GM12878 (cell line): ENCODE data around the gene CDCA3. TPM values are rescaled to one million over a fixed set of nuclear protein-coding genes. Genes with fewer than 3 reads are reported as not detected.

Experiments used
- ATAC-seq: fragments of 200-7000 bp; cut with Tn5 transposase; 3 replicates; pipeline ENCODE4 v1.9.1; 2020; ENCODE audit warnings: mild to moderate bottlenecking, moderate library complexity
- BruUV-seq: library from RNA; stranded (reverse); fragments of 400-500 nt; replicated peaks from 2 replicates; lab custom pipeline; 2021; lab: Mats Ljungman, UMichigan
- CTCF ChIA-PET: fragments of 300-600 bp; sonication (Branson Sonifier 250); formaldehyde crosslinking; extraction: SDS; loops from one replicate; lab custom pipeline; 2021; ENCODE audit warnings: inconsistent platforms; lab: Yijun Ruan, JAX
- POLR2A ChIA-PET: fragments of 350-600 bp; formaldehyde crosslinking; extraction: SDS; loops from one replicate; lab custom pipeline; 2021; ENCODE audit warnings: inconsistent platforms; lab: Charles Lee
- RAD21 ChIA-PET: fragments of 300-600 bp; sonication (Branson Sonifier 250); formaldehyde crosslinking; loops from one replicate; lab custom pipeline; 2023; ENCODE audit warnings: antibody characterized with exemption; ENCODE audit not compliant: unreplicated experiment; lab: Charles Lee
- SMC1A ChIA-PET: fragments of 300-600 bp; sonication (Branson Sonifier 250); formaldehyde crosslinking; loops from one replicate; lab custom pipeline; 2023; ENCODE audit not compliant: unreplicated experiment, uncharacterized antibody; lab: Charles Lee
- DNase-seq: peaks from one replicate; pipeline ENCODE4 v3.0.0-alpha.2; 2011; ENCODE audit warnings: low read depth, low spot score
- FAIRE-seq: peaks from 3 replicates; lab custom pipeline; 2011; peaks lifted over from hg19 to GRCh38; lab: Jason Lieb, UNC
- H2AFZ ChIP-seq: 2 replicates; pipeline ENCODE4 v1.6.0; 2011; ENCODE audit warnings: low read depth, low read length, control low read depth; ENCODE audit not compliant: control insufficient read depth
- H3K27ac ChIP-seq: 2 replicates; pipeline ENCODE4 v1.5.1; 2011; ENCODE audit warnings: control low read depth; ENCODE audit not compliant: control insufficient read depth, insufficient read depth
- H3K27me3 ChIP-seq, 2 experiments: replicated peaks in 1 of 2; 2 replicates each; pipeline versions ENCODE4 v1.6.0 to v1.6.1; 2011; ENCODE audit warnings: low read length in 1 of 2; ENCODE audit not compliant: control insufficient read depth in 2 of 2, insufficient read depth in 2 of 2
- H3K36me3 ChIP-seq, 2 experiments: 2 replicates each; pipeline ENCODE4 v1.5.1; 2011; ENCODE audit warnings: low read length in 1 of 2; ENCODE audit not compliant: control insufficient read depth in 2 of 2, insufficient read depth in 2 of 2
- H3K4me1 ChIP-seq: 2 replicates; pipeline ENCODE4 v1.6.1; 2011; ENCODE audit warnings: mild to moderate bottlenecking, low read length, moderate library complexity, mixed read lengths; ENCODE audit not compliant: control insufficient read depth, insufficient read depth
- H3K4me2 ChIP-seq: 2 replicates; pipeline ENCODE4 v1.6.0; 2011; ENCODE audit warnings: control low read depth; ENCODE audit not compliant: control insufficient read depth, insufficient read depth
- H3K4me3 ChIP-seq: fragments of 200-600 bp; sonication (generic); 2 replicates; pipeline ENCODE4 v1.5.1; 2016
- H3K79me2 ChIP-seq: 2 replicates; pipeline ENCODE4 v1.6.0; 2011; ENCODE audit warnings: low read length; ENCODE audit not compliant: control insufficient read depth, insufficient read depth
- H3K9ac ChIP-seq: 2 replicates; pipeline ENCODE4 v1.8.0; 2011; ENCODE audit warnings: low read length, control low read depth, mixed read lengths; ENCODE audit not compliant: control insufficient read depth, insufficient read depth
- H3K9me3 ChIP-seq: replicated peaks from 3 replicates; pipeline ENCODE4 v1.5.1; 2011; ENCODE audit warnings: mild to moderate bottlenecking, low read length; ENCODE audit not compliant: control insufficient read depth, insufficient read depth
- H4K20me1 ChIP-seq: 2 replicates; pipeline ENCODE4 v1.6.0; 2011; ENCODE audit not compliant: control insufficient read depth, insufficient read depth
- BMI1 ChIP-seq: fragments of 450-650 bp; IDR thresholded peaks from 2 replicates; pipeline ENCODE4 v1.6.1; 2016; ENCODE audit warnings: mild to moderate bottlenecking, moderate library complexity, borderline replicate concordance
- DPF2 ChIP-seq: fragments of 450-650 bp; IDR thresholded peaks from 2 replicates; pipeline ENCODE4 v1.6.1; 2017; ENCODE audit warnings: mild to moderate bottlenecking
- IKZF2 ChIP-seq, 2 experiments: fragments of 450-650 bp; IDR thresholded peaks; 2 replicates each; pipeline ENCODE4 v1.6.1; 2017; ENCODE audit warnings: mild to moderate bottlenecking in 2 of 2, moderate library complexity in 2 of 2
- JUND ChIP-seq: IDR thresholded peaks from 2 replicates; pipeline ENCODE4 v1.6.1; 2012; ENCODE audit warnings: low read depth, mild to moderate bottlenecking, low read length, improper control_type of control experiment, moderate library complexity
- KAT2A ChIP-seq: conservative IDR thresholded peaks from 2 replicates; pipeline ENCODE4 v1.6.1; 2011; ENCODE audit warnings: low read depth, low read length; ENCODE audit not compliant: control insufficient read depth
- MYB ChIP-seq: fragments of 150-350 bp; IDR thresholded peaks from 2 replicates; pipeline ENCODE4 v1.6.1; 2014; ENCODE audit warnings: mild to moderate bottlenecking, low read depth, low read length, borderline replicate concordance
- NBN ChIP-seq: fragments of 450-650 bp; IDR thresholded peaks from 2 replicates; pipeline ENCODE4 v1.6.1; 2016
- RB1 ChIP-seq: fragments of 450-650 bp; formaldehyde crosslinking; IDR thresholded peaks from 2 replicates; pipeline ENCODE4 v1.6.1; 2017; ENCODE audit warnings: mild to moderate bottlenecking, borderline replicate concordance
- SRF ChIP-seq, 2 experiments: IDR thresholded peaks; 2 replicates each; pipeline ENCODE4 v1.6.1; 2011; ENCODE audit warnings: low read depth in 2 of 2, low read length in 2 of 2, mild to moderate bottlenecking in 1 of 2, moderate library complexity in 1 of 2
- YY1 ChIP-seq: IDR thresholded peaks from 2 replicates; pipeline ENCODE4 v1.6.1; 2011; ENCODE audit warnings: low read depth, mild to moderate bottlenecking, low read length
- ZNF384 ChIP-seq: IDR thresholded peaks from 2 replicates; pipeline ENCODE4 v1.6.1; 2012; ENCODE audit warnings: low read depth, mild to moderate bottlenecking, low read length, improper control_type of control experiment, borderline replicate concordance
- WGBS: methylation state at CpG from one replicate; pipeline ENCODE4 v1.1.6; 2016; ENCODE audit warnings: low lambda C conversion rate; ENCODE audit not compliant: insufficient replicate concordance, insufficient coverage; ENCODE audit errors: missing lambda C conversion rate; 5-methylcytosine and 5-hydroxymethylcytosine counted together
- in situ Hi-C: fragments of 300-500 bp; cut with MboI; formaldehyde crosslinking; loops from 9 replicates; pipeline ENCODE4 v1.14.3; 2018; ENCODE audit warnings: mixed read lengths
- intact Hi-C: fragments of 100-400 bp; cut with micrococcal nuclease; formaldehyde crosslinking; loops from one replicate; pipeline ENCODE4 v1.14.2; 2022; ENCODE audit not compliant: unreplicated experiment
- polyA plus RNA-seq, 11 experiments: library from polyadenylated mRNA; depleted of rRNA in 4 of 11; unstranded in 6 of 11; stranded (reverse) in 5 of 11; fragments of >200 nt; fragmentation: Nextera tagmentation in 4 of 11; fragmentation: Illumina TruSeq in 1 of 11; extraction: Ambion mirVana in 4 of 11; extraction: Trizol in 1 of 11; gene quantifications; 1 replicate in 1 of 11; 2 replicates in 10 of 11; pipeline versions ENCODE4 v1.2.1 to v1.2.3, GENCODE V29; 2011 to 2016; ENCODE audit warnings: inconsistent platforms in 2 of 11, missing spikeins in 2 of 11, low read depth in 1 of 11
- total RNA-seq, 4 experiments: library from RNA; depleted of rRNA in 3 of 4; stranded (reverse); fragments of >200 nt in 3 of 4; fragmentation: Illumina TruSeq in 1 of 4; extraction: Trizol in 1 of 4; gene quantifications; 2 replicates each; pipeline versions ENCODE4 v1.2.1 to v1.2.3, GENCODE V29; 2013 to 2021
- TF ChIP-seq, protein P1 (sequence below): IDR thresholded peaks from 2 replicates; pipeline ENCODE4 v1.6.1; 2011; ENCODE audit warnings: low read depth, low read length, improper control_type of control experiment, borderline replicate concordance
- TF ChIP-seq, protein P2 (sequence below): fragments of 150-350 bp; IDR thresholded peaks from 2 replicates; pipeline ENCODE4 v1.6.1; 2014; ENCODE audit warnings: mild to moderate bottlenecking, low read depth, low read length
- TF ChIP-seq, protein P3 (sequence below): fragments of 450-650 bp; IDR thresholded peaks from 2 replicates; pipeline ENCODE4 v1.6.1; 2018; ENCODE audit warnings: borderline replicate concordance, mild to moderate bottlenecking; ENCODE audit not compliant: partially characterized antibody
- TF ChIP-seq, protein P4 (sequence below): fragments of 450-650 bp; formaldehyde crosslinking; IDR thresholded peaks from 2 replicates; pipeline ENCODE4 v1.4.0; 2020; ENCODE audit warnings: mild to moderate bottlenecking, moderate library complexity

Gene CDCA3
- total and polyA plus RNA-seq, 10 of the 15 experiments (the other 5 are each of a cell fraction or from before 2014, with no cell fraction given) = 34.5 to 148 (median 97.4) TPM

DNA sequence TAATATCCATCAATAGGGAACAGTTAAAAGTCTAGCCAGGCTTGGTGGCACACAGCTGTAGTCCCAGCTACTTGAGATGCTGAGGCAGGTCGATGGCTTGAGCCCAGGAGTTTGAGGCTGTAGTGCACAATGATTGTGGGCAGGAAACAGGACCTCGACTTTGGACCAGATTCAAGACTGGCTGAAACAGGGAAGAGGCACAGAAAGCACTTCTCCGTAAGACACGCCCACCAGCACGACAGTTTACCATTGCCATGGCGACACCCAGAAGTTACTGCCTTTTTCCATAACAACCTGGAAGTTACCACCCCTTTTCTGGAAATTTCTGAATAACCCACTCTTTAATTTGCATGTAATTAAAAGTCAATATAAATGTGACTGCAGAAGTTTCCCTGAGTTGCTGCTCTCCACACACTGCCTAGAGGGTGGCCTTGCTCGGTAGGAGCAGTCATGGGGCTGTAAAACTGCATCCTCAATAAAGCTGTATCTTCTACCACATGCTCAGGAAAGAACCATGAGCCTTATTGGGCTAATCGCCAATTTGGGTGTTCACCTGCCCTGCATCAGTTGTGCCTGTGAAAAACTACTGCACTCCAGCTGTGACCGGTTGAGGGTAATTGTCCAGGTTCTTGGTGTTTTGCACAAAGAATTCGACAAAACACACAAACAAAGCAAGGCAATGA lies 48.9 kb upstream of the CDCA3 start:
- H3K9ac ChIP-seq = no peak overlapping the region
- in situ Hi-C loops = no loop called here
- TF ChIP-seq NBN = no peak
- TF ChIP-seq KAT2A = no peak
- TF ChIP-seq JUND = no peak
- TF ChIP-seq ZNF384 = no peak
- TF ChIP-seq, protein P1, sequence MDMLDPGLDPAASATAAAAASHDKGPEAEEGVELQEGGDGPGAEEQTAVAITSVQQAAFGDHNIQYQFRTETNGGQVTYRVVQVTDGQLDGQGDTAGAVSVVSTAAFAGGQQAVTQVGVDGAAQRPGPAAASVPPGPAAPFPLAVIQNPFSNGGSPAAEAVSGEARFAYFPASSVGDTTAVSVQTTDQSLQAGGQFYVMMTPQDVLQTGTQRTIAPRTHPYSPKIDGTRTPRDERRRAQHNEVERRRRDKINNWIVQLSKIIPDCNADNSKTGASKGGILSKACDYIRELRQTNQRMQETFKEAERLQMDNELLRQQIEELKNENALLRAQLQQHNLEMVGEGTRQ = no peak
- TF ChIP-seq BMI1 = peak; percentile 34; the same call in 1 of the 2 replicates
- TF ChIP-seq DPF2 = no peak
- no peak for TF ChIP-seq SRF (IDR thresholded peaks at IDR 0.05; ENCODE audit: low read depth in 2 of 2, low read length in 2 of 2)
- TF ChIP-seq, protein P2, sequence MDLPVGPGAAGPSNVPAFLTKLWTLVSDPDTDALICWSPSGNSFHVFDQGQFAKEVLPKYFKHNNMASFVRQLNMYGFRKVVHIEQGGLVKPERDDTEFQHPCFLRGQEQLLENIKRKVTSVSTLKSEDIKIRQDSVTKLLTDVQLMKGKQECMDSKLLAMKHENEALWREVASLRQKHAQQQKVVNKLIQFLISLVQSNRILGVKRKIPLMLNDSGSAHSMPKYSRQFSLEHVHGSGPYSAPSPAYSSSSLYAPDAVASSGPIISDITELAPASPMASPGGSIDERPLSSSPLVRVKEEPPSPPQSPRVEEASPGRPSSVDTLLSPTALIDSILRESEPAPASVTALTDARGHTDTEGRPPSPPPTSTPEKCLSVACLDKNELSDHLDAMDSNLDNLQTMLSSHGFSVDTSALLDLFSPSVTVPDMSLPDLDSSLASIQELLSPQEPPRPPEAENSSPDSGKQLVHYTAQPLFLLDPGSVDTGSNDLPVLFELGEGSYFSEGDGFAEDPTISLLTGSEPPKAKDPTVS = peak; percentile 23; the same call in 1 of the 2 replicates
- TF ChIP-seq YY1 = no peak
- TF ChIP-seq, protein P3, sequence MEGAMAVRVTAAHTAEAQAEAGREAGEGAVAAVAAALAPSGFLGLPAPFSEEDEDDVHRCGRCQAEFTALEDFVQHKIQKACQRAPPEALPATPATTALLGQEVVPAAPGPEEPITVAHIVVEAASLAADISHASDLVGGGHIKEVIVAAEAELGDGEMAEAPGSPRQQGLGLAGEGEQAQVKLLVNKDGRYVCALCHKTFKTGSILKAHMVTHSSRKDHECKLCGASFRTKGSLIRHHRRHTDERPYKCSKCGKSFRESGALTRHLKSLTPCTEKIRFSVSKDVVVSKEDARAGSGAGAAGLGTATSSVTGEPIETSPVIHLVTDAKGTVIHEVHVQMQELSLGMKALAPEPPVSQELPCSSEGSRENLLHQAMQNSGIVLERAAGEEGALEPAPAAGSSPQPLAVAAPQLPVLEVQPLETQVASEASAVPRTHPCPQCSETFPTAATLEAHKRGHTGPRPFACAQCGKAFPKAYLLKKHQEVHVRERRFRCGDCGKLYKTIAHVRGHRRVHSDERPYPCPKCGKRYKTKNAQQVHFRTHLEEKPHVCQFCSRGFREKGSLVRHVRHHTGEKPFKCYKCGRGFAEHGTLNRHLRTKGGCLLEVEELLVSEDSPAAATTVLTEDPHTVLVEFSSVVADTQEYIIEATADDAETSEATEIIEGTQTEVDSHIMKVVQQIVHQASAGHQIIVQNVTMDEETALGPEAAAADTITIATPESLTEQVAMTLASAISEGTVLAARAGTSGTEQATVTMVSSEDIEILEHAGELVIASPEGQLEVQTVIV = peak; percentile 64
- TF ChIP-seq MYB = no peak
- no peak for TF ChIP-seq RB1
- TF ChIP-seq IKZF2 (IDR thresholded peaks at IDR 0.05) = no peak
- TF ChIP-seq, protein P4, sequence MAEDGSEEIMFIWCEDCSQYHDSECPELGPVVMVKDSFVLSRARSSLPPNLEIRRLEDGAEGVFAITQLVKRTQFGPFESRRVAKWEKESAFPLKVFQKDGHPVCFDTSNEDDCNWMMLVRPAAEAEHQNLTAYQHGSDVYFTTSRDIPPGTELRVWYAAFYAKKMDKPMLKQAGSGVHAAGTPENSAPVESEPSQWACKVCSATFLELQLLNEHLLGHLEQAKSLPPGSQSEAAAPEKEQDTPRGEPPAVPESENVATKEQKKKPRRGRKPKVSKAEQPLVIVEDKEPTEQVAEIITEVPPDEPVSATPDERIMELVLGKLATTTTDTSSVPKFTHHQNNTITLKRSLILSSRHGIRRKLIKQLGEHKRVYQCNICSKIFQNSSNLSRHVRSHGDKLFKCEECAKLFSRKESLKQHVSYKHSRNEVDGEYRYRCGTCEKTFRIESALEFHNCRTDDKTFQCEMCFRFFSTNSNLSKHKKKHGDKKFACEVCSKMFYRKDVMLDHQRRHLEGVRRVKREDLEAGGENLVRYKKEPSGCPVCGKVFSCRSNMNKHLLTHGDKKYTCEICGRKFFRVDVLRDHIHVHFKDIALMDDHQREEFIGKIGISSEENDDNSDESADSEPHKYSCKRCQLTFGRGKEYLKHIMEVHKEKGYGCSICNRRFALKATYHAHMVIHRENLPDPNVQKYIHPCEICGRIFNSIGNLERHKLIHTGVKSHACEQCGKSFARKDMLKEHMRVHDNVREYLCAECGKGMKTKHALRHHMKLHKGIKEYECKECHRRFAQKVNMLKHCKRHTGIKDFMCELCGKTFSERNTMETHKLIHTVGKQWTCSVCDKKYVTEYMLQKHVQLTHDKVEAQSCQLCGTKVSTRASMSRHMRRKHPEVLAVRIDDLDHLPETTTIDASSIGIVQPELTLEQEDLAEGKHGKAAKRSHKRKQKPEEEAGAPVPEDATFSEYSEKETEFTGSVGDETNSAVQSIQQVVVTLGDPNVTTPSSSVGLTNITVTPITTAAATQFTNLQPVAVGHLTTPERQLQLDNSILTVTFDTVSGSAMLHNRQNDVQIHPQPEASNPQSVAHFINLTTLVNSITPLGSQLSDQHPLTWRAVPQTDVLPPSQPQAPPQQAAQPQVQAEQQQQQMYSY (CRISPR knock-in tag) = no peak

More for the DNA sequence above, 48.9 kb upstream of the CDCA3 start:
- H3K27me3 ChIP-seq = no peaks in the 10 kb centered on the region
- no peak overlapping the region for H3K4me2 ChIP-seq
- no peak overlapping the region for H2AFZ ChIP-seq
- no peaks in the 10 kb centered on the region for H3K36me3 ChIP-seq
- ChIA-PET POLR2A (interaction anchor here (1.0 kb wide), 1 partner anchor 16 kb away, joined by 3 read pairs; no protein-coding TSS in a partner anchor), CTCF (interaction anchor here (1.4 kb wide), 1 partner anchor 28 kb away, joined by 4 read pairs; the partner anchor contains the start of gene SPSB2), RAD21 (no interaction called here), SMC1A (interaction anchor here (0.7 kb wide), 1 partner anchor 902 kb away, joined by 3 read pairs; no protein-coding TSS in a partner anchor)
- intact Hi-C loops = no loop called here
- DNase-seq (no peak), ATAC-seq (no peak), FAIRE-seq (no peak)
- WGBS = 54% methylated on average over 10 of the region's 10 CpGs
- H3K4me1 ChIP-seq = peaks cover 5% of the 10 kb centered on the region; the same call in 1 of the 2 replicates
- H3K4me3 ChIP-seq = no peak overlapping the region
- no peak overlapping the region for H3K27ac ChIP-seq
- H3K9me3 ChIP-seq = no peaks in the 10 kb centered on the region
- H4K20me1 ChIP-seq = no peaks in the 10 kb centered on the region
- BruUV-seq = no TSS peak
- H3K79me2 ChIP-seq = no peaks in the 10 kb centered on the region
